NCI-H2227 (cell line): ENCODE measurements around the gene NPR2.

Experiments
- DNase-seq: peaks from one replicate; lab custom pipeline; 2025; ENCODE audit not compliant: unreplicated experiment; lab: John Stamatoyannopoulos, UW

Gene NPR2

DNA sequence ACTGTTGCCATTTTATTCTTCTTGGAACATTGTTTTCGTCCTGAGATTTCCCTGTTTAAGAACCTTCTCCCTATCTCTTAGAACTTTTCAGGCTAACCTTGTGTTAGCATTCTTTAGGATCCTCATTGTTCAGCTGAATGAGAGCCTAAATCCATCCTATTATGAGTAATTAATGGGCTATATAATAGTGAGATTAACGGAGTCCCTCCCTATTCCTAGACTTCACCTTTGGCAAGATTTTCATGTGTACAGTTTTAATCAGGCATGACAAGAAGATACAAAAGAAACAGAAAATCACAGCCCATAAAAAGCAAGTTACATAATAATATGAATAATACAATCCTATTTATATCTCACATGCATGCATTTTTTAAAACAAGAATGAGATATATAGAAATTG lies 28.2 kb upstream of the NPR2 start:
- no peak for DNase-seq

DNA sequence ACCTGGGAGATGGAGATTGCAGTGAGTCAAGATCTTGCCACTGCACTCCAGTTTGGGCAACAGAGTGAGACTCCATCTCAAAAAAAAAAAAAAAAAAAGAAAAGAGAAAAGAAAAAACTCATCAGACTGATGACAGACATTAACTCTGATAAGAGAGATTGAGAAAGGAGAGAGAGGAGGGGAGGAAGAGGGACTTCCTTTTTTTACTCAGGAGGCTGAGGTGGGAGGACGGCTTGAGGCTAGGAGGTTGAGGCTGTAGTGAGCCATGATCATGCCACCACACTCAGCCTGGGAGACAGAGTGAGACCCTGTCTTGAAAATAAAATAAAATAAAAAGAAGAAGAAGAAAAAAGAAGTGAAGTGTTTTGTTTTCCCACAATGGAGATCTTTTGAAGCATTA lies 27.6 kb upstream of the NPR2 start:
- no peak for DNase-seq

DNA sequence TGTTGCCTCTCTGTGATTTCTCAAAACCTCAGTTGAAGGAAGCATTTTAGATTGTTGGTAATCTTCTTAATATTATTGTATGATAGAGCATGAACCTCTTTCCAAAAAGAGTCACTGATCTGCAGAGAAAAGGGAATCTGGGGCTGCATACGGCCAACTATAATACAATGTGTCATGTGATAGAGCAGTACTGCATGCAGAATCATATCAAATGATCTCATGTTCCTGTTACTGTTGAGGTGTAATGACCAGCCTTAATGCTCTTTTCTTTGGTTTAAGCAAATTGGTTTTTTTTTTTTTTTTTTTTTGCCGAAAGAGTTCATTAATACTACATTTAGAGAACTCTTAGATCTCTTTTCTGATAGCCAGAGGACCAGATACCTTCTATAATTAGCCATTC lies 24.4 kb upstream of the NPR2 start:
- DNase-seq: no peak

DNA sequence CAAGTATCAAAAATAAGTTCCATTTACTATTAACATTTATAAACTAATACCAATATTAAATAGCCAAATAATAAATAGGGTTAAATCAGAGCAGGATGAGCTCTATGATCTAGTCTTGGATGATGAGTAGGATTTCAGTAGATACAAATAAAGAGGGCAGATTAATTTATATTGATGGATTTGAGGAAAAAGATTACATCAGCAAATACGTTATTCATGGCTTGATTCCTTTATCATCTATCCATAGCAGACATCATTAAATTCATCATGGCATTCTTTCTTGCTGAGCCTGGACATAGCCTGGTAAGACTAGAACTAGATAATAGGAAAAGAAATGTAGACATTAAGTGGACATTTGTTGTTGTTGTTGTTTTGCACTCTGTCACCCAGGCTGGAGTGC lies 23.9 kb upstream of the NPR2 start:
- DNase-seq: no peak

DNA sequence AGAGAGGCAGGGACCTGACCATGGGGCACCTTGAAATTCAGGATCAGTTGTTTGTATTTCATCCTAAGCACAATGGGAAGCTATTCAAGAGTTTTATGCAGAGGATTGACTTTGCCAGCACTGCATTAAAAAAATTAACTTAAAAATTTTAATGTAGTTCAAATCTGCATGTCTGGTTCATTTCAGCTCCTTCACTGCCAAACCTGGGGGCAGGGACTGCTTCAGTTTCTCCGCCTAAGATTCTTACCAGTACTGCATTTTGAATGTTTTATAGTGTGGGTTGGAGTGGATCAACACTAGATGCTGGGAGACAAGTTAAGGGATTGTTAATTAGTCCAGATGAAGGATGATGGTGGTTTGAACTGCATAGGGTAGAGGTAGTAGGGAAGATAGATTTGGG lies 21.6 kb upstream of the NPR2 start:
- DNase-seq: no peak

DNA sequence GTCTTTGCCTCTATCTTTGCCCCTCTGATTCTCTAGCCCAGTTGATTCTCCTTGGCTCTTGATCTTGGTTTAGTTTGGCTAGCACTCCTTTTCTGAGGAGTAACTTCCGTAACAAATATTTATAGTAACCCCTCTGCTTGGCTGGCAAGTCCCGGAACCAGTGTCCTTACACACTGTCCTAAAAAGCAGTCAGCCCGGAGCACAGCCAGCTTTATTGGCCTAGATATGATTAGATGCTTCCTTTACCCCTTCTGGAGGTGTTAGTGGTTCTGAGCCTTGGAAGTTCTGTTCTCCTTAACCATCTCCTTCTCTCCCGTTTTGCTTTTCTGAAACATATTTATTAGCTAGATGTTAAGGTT lies 20.3 kb upstream of the NPR2 start:
- DNase-seq: no peak

DNA sequence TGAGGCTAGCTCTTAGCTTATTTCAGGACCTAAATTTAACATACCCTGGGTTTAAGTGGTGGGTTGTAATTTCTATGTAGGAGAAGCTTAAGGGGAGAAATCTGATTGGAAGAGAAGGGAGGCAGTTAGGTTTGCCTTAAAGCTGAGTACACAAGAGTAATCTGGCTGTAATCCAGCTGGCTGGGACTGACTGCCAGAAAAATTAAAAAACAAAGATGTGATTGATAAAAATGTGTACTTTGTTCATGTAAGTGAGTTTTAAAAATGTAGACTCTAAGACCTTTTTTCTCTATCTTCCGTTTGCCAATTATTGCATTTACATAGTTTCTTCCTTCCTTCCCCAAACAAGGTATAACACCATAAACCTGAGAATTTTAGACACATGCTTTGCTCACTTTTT lies 19.9 kb upstream of the NPR2 start:
- no peak for DNase-seq

DNA sequence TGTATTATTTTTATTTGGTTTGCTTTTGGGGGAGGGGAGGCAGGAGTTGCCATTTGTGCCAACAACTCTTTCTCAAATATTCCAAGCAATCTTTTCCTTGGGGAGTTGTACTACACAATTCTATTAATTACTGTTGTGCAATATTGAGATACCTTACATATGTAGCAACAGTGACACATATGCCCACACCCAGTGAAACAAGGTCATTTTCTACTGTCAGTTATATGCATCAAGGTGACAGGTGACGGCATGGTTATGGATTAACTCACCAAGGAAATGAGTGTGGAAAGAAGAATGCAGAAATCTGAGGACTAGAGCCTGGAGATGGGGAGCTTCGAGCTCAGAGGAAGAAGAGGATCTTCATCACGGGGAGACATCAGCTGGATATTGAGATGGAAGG lies 19.4 kb upstream of the NPR2 start:
- DNase-seq: no peak

DNA sequence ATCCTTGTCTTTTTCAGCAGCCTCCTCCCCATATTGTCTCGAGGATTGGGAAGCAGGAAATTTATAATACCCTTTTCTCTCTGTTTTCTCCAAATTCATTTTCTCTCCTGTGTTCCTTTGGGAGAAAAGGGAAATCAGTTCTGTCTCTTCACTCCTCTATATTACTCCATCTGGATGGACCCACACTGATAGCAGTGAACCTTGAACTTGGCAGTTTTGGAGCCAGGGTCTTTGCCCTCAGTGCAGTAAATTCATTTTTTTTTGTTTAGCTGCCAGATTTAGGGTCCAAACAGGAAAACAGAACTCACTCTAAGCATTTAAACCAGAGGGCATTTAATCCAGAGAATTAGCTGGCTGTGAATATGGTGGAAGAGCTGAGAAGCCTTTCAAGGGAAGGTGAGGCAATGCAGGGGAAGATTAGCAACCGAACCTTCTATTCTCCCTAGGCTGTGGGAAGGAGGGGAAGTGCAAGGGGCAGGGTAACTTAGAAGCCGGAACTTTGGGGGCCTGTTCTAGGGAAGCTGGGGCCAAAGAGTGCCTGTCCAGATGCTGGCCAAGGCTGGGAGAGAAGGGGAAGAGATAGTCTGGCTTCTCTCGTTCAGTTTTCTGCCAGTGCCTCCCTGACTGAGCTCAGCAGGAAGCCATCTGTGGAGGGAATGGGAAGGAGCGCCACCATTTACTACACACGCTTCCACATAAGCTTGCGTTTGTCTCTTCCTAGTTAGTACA lies 16.3 kb upstream of the NPR2 start:
- peak; percentile 14 for DNase-seq

DNA sequence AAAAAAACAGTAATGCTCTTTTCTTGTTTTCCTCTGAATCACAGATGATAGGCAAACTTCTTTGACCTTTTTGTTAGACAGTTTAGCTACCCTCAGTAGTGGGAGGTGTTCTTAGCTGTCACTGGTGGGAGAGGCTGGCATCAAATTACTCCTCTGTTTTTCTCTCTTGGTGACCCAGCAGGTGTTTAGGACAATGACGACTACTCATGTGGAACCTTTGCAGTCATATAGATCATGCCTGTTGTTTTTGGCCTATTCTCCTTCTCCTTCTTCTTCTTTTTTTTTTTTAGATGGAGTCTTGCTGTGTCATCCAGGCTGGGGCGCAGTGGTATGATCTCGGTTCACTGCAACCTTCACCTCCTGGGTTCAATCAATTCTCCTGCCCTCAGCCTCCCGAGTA lies 15.4 kb upstream of the NPR2 start:
- DNase-seq: no peak

DNA sequence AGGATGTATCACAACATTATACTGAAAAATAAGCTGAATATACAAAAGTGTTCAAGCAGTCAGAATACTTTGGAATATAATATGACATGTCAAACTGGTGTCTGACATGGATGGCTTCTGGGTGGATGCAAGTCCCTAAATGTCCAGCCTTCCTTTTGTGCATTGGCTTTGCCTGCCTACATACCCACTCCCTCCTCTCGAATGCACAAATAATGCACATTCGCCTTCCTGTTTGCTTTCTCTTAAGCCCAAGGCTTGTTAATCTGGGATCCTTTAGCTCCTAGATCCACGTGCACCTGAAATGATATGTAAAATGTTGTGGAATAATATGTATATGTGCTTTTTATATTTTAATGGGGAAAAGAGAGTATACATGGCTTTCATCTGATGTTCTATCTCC lies 12.9 kb upstream of the NPR2 start:
- DNase-seq: no peak

DNA sequence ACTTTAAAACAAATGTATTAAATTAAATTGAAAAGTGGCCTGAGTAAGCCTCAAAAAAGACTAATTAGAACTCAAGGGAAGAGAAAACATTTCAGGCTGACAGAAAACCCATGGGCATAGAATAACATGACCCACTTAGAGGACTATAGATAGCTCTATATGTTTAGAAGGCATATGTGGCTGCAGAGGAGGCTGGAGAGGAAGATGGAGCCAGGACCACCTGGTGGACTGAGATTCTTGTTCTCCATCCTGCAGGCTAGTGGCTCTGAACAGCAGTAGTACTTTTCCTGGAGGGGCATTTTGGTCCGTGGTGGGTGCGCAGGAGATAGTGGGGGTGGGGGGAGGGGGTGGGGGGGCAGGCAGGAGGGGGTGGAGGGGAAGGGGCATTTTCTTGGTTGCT lies 10.3 kb upstream of the NPR2 start:
- DNase-seq: no peak

DNA sequence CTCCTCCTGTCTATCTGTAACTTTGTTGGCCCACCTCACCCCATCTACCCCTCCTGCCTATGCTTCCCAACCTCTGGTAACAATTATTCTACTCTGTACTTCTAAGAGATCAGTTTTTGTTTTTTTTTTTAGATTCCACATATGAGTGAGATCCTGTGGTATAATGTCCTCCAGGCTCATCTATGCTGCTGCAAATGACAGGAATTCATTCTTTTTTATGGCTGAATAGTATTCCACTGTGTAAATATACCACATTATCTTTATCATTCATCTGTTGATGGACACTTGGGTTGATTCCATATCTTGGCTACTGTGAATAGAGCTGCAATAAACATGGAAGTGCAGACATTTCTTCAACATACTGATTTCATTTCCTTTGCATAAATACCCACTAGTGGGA lies 8.0 kb upstream of the NPR2 start:
- no peak for DNase-seq

DNA sequence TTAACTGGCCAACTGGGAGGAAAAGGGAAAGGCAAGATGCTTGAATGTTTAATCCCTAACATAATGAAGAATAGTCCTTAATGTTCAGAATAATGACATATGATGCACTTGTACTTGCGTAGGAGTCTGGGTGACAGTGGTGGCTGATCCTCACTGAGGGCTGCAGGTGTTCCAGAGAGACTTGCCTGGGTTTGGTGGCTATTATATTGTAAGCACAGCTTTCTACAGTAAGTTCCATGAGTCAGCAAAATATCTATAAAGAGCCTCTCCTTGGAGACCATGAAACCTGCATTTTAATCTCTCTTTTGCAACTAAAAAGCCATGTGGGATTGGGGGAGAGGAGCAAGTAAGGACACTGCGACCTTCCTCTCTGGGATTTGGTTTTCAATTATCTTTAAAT lies 1.9 kb upstream of the NPR2 start:
- DNase-seq: no peak

DNA sequence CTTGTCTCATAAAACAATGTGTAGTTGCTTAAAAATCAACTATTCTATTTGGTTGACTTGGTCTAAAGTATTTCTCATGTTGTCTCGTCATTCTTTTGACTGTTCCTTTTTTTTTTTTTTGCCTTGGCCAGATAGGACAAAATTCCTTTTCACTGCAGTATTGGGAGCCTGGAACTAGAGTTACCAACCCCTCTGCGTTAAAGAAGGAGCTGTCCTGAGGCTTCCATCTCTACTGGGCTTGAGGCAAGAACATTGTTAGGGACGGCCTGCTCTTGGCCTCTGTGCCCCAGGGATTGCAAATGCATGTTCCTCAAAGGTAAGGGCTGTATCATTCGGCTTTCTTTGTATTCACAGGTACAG lies 1.4 kb upstream of the NPR2 start:
- no peak for DNase-seq

DNA sequence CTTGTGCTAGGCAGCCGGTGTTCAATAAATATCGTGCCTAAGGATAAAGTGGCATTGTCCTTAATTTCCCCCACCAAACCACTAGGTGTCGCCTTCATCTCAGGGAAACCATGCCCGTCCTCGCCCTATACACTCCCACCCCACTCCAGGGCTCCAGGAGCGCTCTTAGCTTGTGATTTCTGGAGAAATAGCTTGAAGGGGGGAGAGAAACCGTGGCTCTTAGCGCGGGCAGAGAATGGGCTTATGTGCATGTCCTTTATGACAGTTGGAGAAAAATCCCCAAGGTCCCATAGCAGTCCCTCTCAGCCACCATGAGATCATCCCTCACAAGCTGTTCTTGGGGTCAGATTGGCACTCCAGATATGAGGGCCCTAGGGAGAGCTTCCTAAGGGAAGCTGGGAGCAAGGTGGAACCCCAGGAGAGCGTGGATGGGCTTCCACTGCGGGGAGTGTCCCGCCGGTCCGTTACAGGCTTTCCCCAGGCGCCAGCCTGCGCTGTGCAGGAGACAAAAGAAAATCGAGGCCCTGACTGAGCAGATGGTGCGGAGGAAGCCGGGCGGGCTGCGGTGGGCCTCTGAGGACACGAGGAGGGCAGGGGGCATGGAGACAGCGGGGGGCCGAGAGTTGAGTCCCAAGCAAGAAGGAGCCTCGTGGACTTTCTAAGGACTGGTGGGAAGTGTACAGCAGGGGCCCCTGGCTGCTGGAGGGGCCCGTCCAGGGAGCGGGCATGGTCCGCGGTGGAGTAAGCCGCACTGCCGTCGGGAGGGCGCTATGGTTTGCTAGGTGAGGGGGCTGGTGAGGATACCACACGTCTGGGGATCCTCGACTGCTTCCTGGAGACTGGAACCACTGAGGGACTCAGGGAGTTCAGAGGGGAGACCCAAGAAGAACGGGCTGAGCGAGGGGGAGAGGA lies 750 bp upstream of the NPR2 start:
- DNase-seq: peak; percentile 82

DNA sequence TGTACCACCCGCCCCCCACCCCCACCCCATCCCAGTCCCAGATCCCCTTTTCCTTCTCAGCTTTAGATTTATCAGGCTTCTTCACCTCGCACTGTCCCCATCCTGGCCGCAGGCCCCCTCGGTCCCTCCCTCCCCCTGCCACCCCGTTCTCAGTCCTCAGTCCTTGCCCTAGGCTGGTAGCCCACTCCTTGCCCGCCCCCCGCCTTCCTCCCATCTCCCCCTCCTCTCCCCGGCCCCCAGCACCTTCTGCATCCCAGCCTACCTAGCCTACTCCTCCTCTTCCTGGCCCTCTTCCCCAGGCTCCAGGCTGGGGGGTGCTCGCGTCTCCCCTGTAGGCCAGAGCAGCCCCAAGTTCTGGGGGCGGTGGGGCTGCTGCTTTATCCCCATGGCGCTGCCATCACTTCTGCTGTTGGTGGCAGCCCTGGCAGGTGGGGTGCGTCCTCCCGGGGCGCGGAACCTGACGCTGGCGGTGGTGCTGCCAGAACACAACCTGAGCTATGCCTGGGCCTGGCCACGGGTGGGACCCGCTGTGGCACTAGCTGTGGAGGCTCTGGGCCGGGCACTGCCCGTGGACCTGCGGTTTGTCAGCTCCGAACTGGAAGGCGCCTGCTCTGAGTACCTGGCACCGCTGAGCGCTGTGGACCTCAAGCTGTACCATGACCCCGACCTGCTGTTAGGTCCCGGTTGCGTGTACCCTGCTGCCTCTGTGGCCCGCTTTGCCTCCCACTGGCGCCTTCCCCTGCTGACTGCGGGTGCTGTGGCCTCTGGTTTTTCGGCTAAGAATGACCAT lies 828 bp downstream of the NPR2 start:
- no peak for DNase-seq

DNA sequence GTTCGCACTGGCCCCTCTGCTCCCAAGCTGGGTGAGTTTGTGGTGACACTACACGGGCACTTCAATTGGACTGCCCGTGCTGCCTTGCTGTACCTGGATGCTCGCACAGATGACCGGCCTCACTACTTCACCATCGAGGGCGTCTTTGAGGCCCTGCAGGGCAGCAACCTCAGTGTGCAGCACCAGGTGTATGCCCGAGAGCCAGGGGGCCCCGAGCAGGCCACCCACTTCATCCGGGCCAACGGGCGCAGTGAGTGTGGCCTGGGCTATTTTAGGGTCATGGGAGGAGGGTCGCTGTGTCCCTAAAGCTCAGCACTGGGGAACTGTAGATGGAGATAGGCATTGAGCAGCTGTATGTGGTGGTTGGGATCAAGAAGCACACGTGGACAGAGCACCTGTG lies 1.4 kb downstream of the NPR2 start:
- no peak for DNase-seq

DNA sequence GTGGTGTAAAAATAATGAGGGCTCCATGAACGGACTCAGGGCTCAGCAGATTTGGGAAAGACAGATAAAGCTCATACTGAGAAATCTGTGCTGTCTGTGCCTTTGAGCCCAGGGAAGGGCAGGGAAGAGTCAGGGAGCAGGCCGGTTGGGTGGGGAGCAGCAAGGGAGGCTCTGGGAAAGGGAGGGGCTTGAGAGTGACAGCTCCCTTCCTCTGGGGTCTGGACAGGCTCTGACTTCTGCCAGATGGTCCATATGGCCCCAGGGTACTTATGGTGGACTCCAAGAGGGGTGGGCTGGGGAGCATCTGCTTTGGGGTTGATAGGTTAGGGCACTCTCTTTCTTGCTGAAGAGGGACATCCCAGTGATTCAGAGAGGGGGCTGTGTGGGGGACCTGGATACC lies 2.1 kb downstream of the NPR2 start:
- DNase-seq: no peak

DNA sequence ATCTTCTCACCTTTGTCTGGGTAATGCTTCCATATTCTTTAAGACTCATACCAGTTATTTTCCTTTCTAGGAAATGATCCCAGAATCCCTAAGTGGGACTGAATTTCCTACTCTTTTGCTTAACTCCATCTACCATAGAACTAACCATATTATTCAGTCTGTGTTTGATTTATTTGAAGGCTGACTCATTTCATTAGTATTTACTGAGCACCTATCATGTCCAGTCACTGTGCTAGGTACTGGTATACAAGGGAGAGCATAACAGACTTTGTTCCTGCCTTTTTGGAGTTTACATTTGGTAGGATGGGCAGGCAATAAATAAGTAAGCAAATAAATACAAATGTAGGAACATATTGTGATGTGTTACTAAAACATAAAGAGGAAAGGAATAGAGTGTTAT lies 4.3 kb downstream of the NPR2 start:
- no peak for DNase-seq

DNA sequence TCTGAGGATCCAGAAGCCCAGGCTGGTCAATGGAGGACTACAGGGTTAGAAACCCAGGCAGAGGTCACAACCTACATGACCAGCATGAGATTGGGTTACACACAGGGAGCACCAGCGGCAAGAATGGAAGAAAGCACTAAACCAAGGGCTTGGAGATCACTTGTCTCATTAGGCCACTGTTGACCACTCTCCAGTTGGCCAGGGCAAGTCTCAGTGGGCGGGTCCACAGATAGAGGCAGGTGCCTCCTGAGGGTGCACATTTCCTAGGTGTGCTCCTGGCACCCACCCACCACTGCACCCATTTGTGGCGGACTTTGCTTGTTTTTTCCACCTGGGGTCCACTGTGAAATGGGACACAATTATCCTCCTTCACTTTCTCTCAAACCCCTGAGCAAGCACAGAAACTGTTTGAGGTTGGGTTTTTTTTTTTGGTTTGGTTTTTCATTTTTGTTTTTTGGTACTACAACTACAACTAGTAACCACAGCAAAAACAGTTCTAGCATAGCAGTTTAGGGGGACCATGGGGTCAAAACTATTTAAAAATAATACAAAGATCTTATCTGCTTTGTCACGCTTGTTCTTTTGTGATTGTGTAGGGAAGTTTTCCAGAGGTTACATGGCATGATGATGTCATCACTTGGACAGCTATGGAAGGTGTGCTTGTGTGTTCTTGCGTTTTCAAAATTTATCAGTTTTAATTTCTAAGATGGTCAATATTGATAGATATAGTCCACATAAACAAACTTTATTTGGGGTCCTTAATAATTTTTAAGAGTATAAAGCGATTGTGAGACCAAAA lies 6.1 kb downstream of the NPR2 start:
- no peak for DNase-seq
